Immature natural killer cell (primary cell): Measurements from ENCODE around the gene IL16. TPM values are rescaled to one million over a fixed set of nuclear protein-coding genes. Genes with fewer than 3 reads are reported as not detected.

Source experiments
- DNase-seq, 3 donors: peaks; one replicate each; pipeline ENCODE4 v3.0.0; 2022; ENCODE audit warnings: mixed read lengths in 1 of 3
- H3K27ac Mint-ChIP-seq, 6 donors: one replicate each; pipeline ENCODE4 v1.8.0; 2020; ENCODE audit warnings: mixed read lengths in 6 of 6, mild to moderate bottlenecking in 5 of 6, inconsistent platforms in 4 of 6, moderate library complexity in 3 of 6
- H3K27me3 Mint-ChIP-seq, 3 donors: one replicate each; pipeline ENCODE4 v1.8.0; 2020 to 2021; ENCODE audit warnings: low read depth in 3 of 3, mild to moderate bottlenecking in 3 of 3, mixed read lengths in 3 of 3, moderate library complexity in 3 of 3, inconsistent platforms in 1 of 3
- H3K36me3 Mint-ChIP-seq, 3 donors: one replicate each; pipeline ENCODE4 v1.8.0; 2020; ENCODE audit warnings: mixed read lengths in 3 of 3, inconsistent platforms in 2 of 3, mild to moderate bottlenecking in 2 of 3
- H3K4me1 Mint-ChIP-seq, 2 donors: one replicate each; pipeline ENCODE4 v1.8.0; 2020; ENCODE audit warnings: inconsistent platforms in 2 of 2, mild to moderate bottlenecking in 2 of 2, mixed read lengths in 2 of 2, moderate library complexity in 1 of 2
- H3K4me3 Mint-ChIP-seq, 5 donors: one replicate each; pipeline ENCODE4 v1.8.0; 2020; ENCODE audit warnings: mild to moderate bottlenecking in 5 of 5, mixed read lengths in 5 of 5, inconsistent platforms in 3 of 5, moderate library complexity in 3 of 5
- H3K9me3 Mint-ChIP-seq, 6 donors: one replicate each; pipeline ENCODE4 v1.8.0; 2020; ENCODE audit warnings: mild to moderate bottlenecking in 6 of 6, mixed read lengths in 6 of 6, inconsistent platforms in 4 of 6, moderate library complexity in 3 of 6
- polyA plus RNA-seq, 3 donors: library from polyadenylated mRNA; unstranded; fragments of 300-500 nt; fragmentation: Illumina TruSeq; gene quantifications; one replicate each; pipeline ENCODE4 v1.2.3, GENCODE V29; 2021

Gene IL16
- polyA plus RNA-seq, 3 donors from 2014 or later, result 147 to 301 (median 155) TPM

DNA sequence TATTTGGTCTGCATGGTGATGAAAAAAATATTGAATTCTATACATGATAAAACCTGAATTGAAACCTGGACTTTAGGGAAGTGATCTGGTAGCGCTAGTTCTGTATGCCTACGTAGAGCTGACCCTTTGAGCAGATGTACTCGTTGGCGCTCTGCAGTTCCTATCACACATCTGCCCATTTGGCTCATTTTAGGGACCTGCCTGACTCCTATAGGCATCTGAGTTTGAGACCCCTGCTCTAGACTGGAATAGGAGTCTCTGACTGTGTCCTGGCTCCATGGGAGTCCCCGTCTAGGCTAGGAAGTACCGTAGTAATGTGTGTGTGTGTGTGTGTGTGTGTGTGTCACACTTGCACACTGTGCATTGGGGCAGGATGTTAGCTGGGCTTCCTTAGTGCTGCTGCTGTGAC, 106.0 kb downstream of the IL16 start:
- Mint-ChIP-seq H3K9me3 (no peaks in the 10 kb centered on the region), H3K27ac (peak overlapping the region; percentile 95 to 100 (median 99)), H3K36me3 (peaks cover 53 to 89% (median 71%) of the 10 kb centered on the region in 3 donors), H3K4me3 (peak overlapping the region; percentile 99 to 100 (median 100)), H3K27me3 (peaks cover 0 to 3% (median 3%) of the 10 kb centered on the region in 3 donors), H3K4me1 (peaks cover 92 to 100% of the 10 kb centered on the region in 2 donors)
- DNase-seq, result peak in 1 of 3 donors; percentile 36

DNA sequence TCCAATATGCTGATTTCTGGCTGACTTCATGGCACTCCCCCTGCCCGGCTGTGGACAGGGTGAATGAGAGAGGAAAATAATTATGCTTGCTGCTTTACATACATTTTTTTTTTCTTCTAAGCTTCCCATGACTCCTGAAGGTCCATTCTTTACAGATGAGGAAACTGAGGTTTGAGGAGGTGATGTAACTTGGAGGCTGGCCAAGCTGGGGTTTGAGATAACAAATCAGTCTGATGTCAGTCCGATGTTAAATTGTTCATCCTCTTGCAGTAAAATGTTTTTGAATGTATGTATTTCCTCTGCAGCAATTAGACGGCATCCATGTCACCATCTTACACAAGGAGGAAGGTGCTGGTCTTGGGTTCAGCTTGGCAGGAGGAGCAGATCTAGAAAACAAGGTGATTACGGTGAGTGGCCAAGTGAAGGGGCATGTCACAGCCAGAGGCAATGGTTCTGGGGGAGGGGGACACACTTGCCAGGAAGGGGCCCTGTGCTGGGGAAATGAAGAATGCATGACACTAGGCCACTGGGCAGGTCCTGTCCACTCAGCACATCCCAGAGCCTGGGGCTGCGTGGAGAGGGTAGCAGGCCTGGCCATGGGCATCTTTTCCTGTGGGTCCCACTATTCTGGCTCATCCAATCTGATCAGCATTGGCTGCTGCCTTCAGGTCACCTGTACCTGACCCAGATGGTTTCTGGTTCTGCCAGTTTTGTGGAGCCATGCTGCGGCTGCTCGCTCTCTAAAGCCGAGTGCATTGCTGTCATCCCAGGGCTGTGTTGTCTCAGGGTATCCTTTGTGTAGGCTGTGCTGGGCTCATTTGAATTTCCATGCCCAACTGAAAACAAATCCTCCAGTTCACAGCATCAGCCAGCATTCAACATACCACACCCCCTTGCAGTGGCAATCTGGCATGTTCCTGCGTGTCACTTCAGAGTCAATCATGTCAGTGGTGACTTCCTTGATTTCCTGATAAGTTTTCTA, 106.9 kb downstream of the IL16 start:
- H3K36me3 Mint-ChIP-seq, result peaks cover 52 to 91% (median 69%) of the 10 kb centered on the region in 3 donors
- peak overlapping the region; percentile 95 to 100 (median 99) for H3K27ac Mint-ChIP-seq
- no peaks in the 10 kb centered on the region for H3K9me3 Mint-ChIP-seq
- peak overlapping the region; percentile 99 to 100 (median 100) for H3K4me3 Mint-ChIP-seq
- peaks cover 87 to 95% of the 10 kb centered on the region in 2 donors for H3K4me1 Mint-ChIP-seq
- no peak for DNase-seq
- peaks cover 0 to 3% (median 3%) of the 10 kb centered on the region in 3 donors for H3K27me3 Mint-ChIP-seq

DNA sequence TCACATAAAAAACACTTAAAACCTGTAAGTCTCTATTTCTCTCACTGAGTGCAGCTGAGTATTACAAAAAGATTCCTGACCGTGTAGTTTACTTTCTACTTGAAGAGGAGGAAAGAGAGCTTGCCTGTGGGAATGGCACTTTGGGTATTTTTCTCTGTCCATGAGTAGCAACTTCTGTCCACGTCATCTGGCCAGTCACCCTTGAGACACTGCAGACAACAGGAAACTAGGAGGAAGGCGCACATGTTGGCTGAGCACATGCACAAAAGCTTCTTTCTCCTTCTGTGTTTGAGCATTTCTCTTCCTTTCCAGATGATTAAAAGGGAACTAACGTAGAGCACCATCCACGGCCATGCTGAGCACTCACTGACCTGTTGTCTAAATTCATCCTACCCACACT, 107.5 kb downstream of the IL16 start:
- peaks cover 0 to 3% (median 3%) of the 10 kb centered on the region in 3 donors for H3K27me3 Mint-ChIP-seq
- H3K36me3 Mint-ChIP-seq, result peaks cover 54 to 89% (median 71%) of the 10 kb centered on the region in 3 donors
- no peaks in the 10 kb centered on the region for H3K9me3 Mint-ChIP-seq
- no peak for DNase-seq
- peaks cover 83 to 91% of the 10 kb centered on the region in 2 donors for H3K4me1 Mint-ChIP-seq
- peak overlapping the region; percentile 38 to 100 (median 99) for H3K4me3 Mint-ChIP-seq
- H3K27ac Mint-ChIP-seq, result peak overlapping the region; percentile 95 to 100 (median 99)

DNA sequence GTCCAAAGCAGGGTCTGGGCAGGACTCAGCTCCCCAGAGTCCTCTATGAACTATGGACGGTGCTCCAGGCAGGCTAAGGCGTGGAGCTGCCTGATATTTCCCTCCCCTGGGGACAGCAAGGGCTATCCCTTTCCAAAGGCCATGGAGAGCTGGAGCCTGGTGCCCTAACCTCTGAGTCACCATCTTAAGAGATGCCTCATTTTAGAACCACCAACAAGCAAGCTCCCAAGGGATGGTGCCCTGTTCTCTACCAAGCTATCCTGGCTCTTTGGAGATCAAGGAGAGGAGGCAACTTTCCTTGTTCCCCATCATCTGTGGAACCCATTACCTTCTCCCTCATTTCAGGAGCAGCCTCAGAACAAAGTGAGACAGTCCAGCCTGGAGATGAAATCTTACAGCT, 111.6 kb downstream of the IL16 start:
- peaks cover 24 to 70% (median 46%) of the 10 kb centered on the region in 3 donors for H3K36me3 Mint-ChIP-seq
- DNase-seq, result no peak
- no peak overlapping the region for H3K4me3 Mint-ChIP-seq
- H3K4me1 Mint-ChIP-seq, result peaks cover 71 to 90% of the 10 kb centered on the region in 2 donors
- H3K9me3 Mint-ChIP-seq, result no peaks in the 10 kb centered on the region
- H3K27ac Mint-ChIP-seq, result peak overlapping the region in 4 of 6 donors; percentile 66 to 94 (median 80)
- no peaks in the 10 kb centered on the region for H3K27me3 Mint-ChIP-seq

GRCh38 chr15:81309647-81310450, 113.2 kb downstream of the IL16 start:
- peaks cover 62 to 89% of the 10 kb centered on the region in 2 donors for H3K4me1 Mint-ChIP-seq
- H3K27me3 Mint-ChIP-seq, result peaks cover 0 to under 1% (median 0%) of the 10 kb centered on the region in 3 donors
- no peak for DNase-seq
- H3K4me3 Mint-ChIP-seq, result no peak overlapping the region
- peaks cover 12 to 54% (median 30%) of the 10 kb centered on the region in 3 donors for H3K36me3 Mint-ChIP-seq
- peak overlapping the region; percentile 59 to 94 (median 88) for H3K27ac Mint-ChIP-seq
- no peaks in the 10 kb centered on the region for H3K9me3 Mint-ChIP-seq

GRCh38 chr15:81310480-81310879, 113.8 kb downstream of the IL16 start:
- peak overlapping the region; percentile 59 to 94 (median 88) for H3K27ac Mint-ChIP-seq
- DNase-seq, result no peak
- peaks cover 12 to 51% (median 29%) of the 10 kb centered on the region in 3 donors for H3K36me3 Mint-ChIP-seq
- H3K9me3 Mint-ChIP-seq, result no peaks in the 10 kb centered on the region
- no peak overlapping the region for H3K4me3 Mint-ChIP-seq
- H3K4me1 Mint-ChIP-seq, result peaks cover 64 to 89% of the 10 kb centered on the region in 2 donors
- H3K27me3 Mint-ChIP-seq, result peaks cover 0 to 1% (median 0%) of the 10 kb centered on the region in 3 donors

- no peaks in the 10 kb centered on the region for H3K9me3 Mint-ChIP-seq
- peak overlapping the region; percentile 72 to 94 (median 90) for H3K27ac Mint-ChIP-seq
- H3K4me1 Mint-ChIP-seq, result peaks cover 63 to 89% of the 10 kb centered on the region in 2 donors
- no peak for DNase-seq
- H3K27me3 Mint-ChIP-seq, result peaks cover 0 to 1% (median 0%) of the 10 kb centered on the region in 3 donors
- H3K36me3 Mint-ChIP-seq, result peaks cover 12 to 37% (median 17%) of the 10 kb centered on the region in 3 donors
- peak overlapping the region in 2 of 5 donors; percentile 10 to 17 for H3K4me3 Mint-ChIP-seq
These were observed 115.2 kb downstream of the IL16 start for GRCh38 chr15:81311752-81312464.

- peaks cover 8 to 29% (median 17%) of the 10 kb centered on the region in 3 donors for H3K36me3 Mint-ChIP-seq
- H3K9me3 Mint-ChIP-seq, result no peaks in the 10 kb centered on the region
- no peak for DNase-seq
- peaks cover 0 to 1% (median 0%) of the 10 kb centered on the region in 3 donors for H3K27me3 Mint-ChIP-seq
- peak overlapping the region; percentile 72 to 94 (median 90) for H3K27ac Mint-ChIP-seq
- peaks cover 58 to 78% of the 10 kb centered on the region in 2 donors for H3K4me1 Mint-ChIP-seq
- H3K4me3 Mint-ChIP-seq, result no peak overlapping the region
These were observed 116.3 kb downstream of the IL16 start for GRCh38 chr15:81312790-81313543.

DNA sequence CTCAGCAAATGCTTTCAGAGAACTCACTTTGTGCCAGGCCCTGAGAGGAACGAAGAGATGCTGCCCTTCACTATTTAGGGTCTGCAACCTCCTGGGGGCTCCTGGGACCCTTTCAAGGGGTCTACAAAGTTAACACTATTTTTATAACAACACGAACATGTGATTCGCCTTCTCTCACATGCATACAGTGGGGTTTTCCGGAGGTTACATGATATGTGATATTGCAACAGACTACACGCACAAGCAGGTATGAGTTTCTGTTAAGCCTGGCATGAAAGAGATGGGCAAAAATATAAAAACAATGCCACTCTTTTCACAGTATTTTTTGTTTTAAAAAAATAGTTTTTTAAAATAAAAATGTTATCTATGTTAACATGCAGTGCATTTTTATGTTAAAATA, 117.0 kb downstream of the IL16 start:
- Mint-ChIP-seq H3K4me1 (peaks cover 56 to 77% of the 10 kb centered on the region in 2 donors), H3K36me3 (peaks cover 11 to 28% (median 17%) of the 10 kb centered on the region in 3 donors), H3K27ac (peak overlapping the region in 5 of 6 donors; percentile 63 to 96 (median 87)), H3K4me3 (no peak overlapping the region), H3K27me3 (peaks cover 0 to 1% (median 0%) of the 10 kb centered on the region in 3 donors), H3K9me3 (no peaks in the 10 kb centered on the region)
- no peak for DNase-seq

GRCh38 chr15:81314378-81314777, 117.7 kb downstream of the IL16 start:
- H3K4me1 Mint-ChIP-seq, result peaks cover 52 to 73% of the 10 kb centered on the region in 2 donors
- peak overlapping the region in 1 of 5 donors; percentile 46 for H3K4me3 Mint-ChIP-seq
- H3K36me3 Mint-ChIP-seq, result peaks cover 7 to 23% (median 11%) of the 10 kb centered on the region in 3 donors

GRCh38 chr15:81315452-81316175, 118.9 kb downstream of the IL16 start:
- Mint-ChIP-seq H3K27me3 (peaks cover 0 to 1% (median 0%) of the 10 kb centered on the region in 3 donors), H3K4me3 (peak overlapping the region in 2 of 5 donors; percentile 29 to 36), H3K36me3 (peaks cover 0 to 12% (median 4%) of the 10 kb centered on the region in 3 donors), H3K9me3 (no peaks in the 10 kb centered on the region), H3K4me1 (peaks cover 51 to 62% of the 10 kb centered on the region in 2 donors), H3K27ac (peak overlapping the region; percentile 61 to 96 (median 88))
- DNase-seq, result peak in 2 of 3 donors; percentile 41 to 69

More at GRCh38 chr15:81314378-81314777, 117.7 kb downstream of the IL16 start:
- DNase-seq, result no peak
- Mint-ChIP-seq H3K27ac (peak overlapping the region; percentile 63 to 96 (median 90)), H3K9me3 (no peaks in the 10 kb centered on the region), H3K27me3 (peaks cover 0 to 1% (median 0%) of the 10 kb centered on the region in 3 donors)
